GM23338 (cell line): Measurements from ENCODE around the gene F2RL2.

ENCODE experiments used
- CREB1 ChIP-seq: fragments of 250-450 bp; sonication (Bioruptor Pico); IDR thresholded peaks from 2 replicates; pipeline ENCODE4 v1.5.0; 2020; ENCODE audit warnings: low read depth, mild to moderate bottlenecking, moderate library complexity
- CTCF ChIP-seq, 2 experiments: fragments of 200-600 bp in 1 of 2; sonication (generic) in 1 of 2; conservative IDR thresholded peaks; 2 replicates each; pipeline versions ENCODE4 v1.5.1 to v1.6.1; 2016 to 2017; ENCODE audit warnings: antibody characterized with exemption in 2 of 2, low read depth in 2 of 2, mild to moderate bottlenecking in 2 of 2, moderate library complexity in 1 of 2
- EZH2 ChIP-seq: fragments of 200-600 bp; sonication (generic); IDR thresholded peaks from one replicate; pipeline ENCODE4 v1.8.0; 2017; ENCODE audit warnings: antibody characterized with exemption, mild to moderate bottlenecking, low read depth; ENCODE audit not compliant: unreplicated experiment
- EZH2phosphoT487 ChIP-seq: fragments of 200-600 bp; sonication (generic); IDR thresholded peaks from one replicate; pipeline ENCODE4 v1.8.1; 2018; ENCODE audit warnings: antibody characterized with exemption; ENCODE audit not compliant: unreplicated experiment
- JUNB ChIP-seq: IDR thresholded peaks from one replicate; pipeline ENCODE4 v1.6.1; 2016; ENCODE audit warnings: antibody characterized with exemption; ENCODE audit not compliant: unreplicated experiment
- NANOG ChIP-seq: IDR thresholded peaks from 2 replicates; pipeline ENCODE4 v1.6.1; 2016; ENCODE audit warnings: antibody characterized with exemption, borderline replicate concordance
- POLR2AphosphoS5 ChIP-seq: IDR thresholded peaks from 2 replicates; pipeline ENCODE4 v1.6.1; 2016; ENCODE audit warnings: antibody characterized with exemption, low read depth
- STAT1 ChIP-seq: IDR thresholded peaks from one replicate; pipeline ENCODE4 v1.6.1; 2016; ENCODE audit warnings: antibody characterized with exemption; ENCODE audit not compliant: unreplicated experiment
- ZNF114 ChIP-seq: fragments of 250-450 bp; sonication (Bioruptor Pico); IDR thresholded peaks from 2 replicates; pipeline ENCODE4 v1.5.0; 2020; ENCODE audit warnings: mild to moderate bottlenecking, moderate library complexity
- ZNF331 ChIP-seq: fragments of 250-450 bp; sonication (Bioruptor Pico); IDR thresholded peaks from 2 replicates; pipeline ENCODE4 v1.5.0; 2020; ENCODE audit warnings: low read depth, mild to moderate bottlenecking, moderate library complexity
- TF ChIP-seq, protein P1 (sequence below): IDR thresholded peaks from one replicate; pipeline ENCODE4 v1.6.1; 2018; ENCODE audit warnings: antibody characterized with exemption; ENCODE audit not compliant: unreplicated experiment
- TF ChIP-seq, protein P2 (sequence below): IDR thresholded peaks from 2 replicates; pipeline ENCODE4 v1.6.1; 2016; ENCODE audit warnings: antibody characterized with exemption
- TF ChIP-seq, protein P3 (sequence below): fragments of 250-450 bp; sonication (Bioruptor Pico); IDR thresholded peaks from 2 replicates; pipeline ENCODE4 v1.5.0; 2020; ENCODE audit warnings: mild to moderate bottlenecking, moderate library complexity

GRCh38 chr5:76634661-76635060, 11.5 kb upstream of the F2RL2 start:
- TF ChIP-seq CTCF (conservative IDR thresholded peaks at IDR 0.05; ENCODE audit: low read depth in 2 of 2) (no peak), JUNB (no peak), POLR2AphosphoS5 (no peak), ZNF114 (no peak), EZH2 (no peak), NANOG (no peak), EZH2phosphoT487 (no peak), CREB1 (no peak), STAT1 (no peak), ZNF331 (CRISPR knock-in tag) (no peak)
- TF ChIP-seq, protein P1, sequence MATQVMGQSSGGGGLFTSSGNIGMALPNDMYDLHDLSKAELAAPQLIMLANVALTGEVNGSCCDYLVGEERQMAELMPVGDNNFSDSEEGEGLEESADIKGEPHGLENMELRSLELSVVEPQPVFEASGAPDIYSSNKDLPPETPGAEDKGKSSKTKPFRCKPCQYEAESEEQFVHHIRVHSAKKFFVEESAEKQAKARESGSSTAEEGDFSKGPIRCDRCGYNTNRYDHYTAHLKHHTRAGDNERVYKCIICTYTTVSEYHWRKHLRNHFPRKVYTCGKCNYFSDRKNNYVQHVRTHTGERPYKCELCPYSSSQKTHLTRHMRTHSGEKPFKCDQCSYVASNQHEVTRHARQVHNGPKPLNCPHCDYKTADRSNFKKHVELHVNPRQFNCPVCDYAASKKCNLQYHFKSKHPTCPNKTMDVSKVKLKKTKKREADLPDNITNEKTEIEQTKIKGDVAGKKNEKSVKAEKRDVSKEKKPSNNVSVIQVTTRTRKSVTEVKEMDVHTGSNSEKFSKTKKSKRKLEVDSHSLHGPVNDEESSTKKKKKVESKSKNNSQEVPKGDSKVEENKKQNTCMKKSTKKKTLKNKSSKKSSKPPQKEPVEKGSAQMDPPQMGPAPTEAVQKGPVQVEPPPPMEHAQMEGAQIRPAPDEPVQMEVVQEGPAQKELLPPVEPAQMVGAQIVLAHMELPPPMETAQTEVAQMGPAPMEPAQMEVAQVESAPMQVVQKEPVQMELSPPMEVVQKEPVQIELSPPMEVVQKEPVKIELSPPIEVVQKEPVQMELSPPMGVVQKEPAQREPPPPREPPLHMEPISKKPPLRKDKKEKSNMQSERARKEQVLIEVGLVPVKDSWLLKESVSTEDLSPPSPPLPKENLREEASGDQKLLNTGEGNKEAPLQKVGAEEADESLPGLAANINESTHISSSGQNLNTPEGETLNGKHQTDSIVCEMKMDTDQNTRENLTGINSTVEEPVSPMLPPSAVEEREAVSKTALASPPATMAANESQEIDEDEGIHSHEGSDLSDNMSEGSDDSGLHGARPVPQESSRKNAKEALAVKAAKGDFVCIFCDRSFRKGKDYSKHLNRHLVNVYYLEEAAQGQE: no peak
- TF ChIP-seq, protein P2, sequence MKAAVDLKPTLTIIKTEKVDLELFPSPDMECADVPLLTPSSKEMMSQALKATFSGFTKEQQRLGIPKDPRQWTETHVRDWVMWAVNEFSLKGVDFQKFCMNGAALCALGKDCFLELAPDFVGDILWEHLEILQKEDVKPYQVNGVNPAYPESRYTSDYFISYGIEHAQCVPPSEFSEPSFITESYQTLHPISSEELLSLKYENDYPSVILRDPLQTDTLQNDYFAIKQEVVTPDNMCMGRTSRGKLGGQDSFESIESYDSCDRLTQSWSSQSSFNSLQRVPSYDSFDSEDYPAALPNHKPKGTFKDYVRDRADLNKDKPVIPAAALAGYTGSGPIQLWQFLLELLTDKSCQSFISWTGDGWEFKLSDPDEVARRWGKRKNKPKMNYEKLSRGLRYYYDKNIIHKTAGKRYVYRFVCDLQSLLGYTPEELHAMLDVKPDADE: no peak
- TF ChIP-seq, protein P3, sequence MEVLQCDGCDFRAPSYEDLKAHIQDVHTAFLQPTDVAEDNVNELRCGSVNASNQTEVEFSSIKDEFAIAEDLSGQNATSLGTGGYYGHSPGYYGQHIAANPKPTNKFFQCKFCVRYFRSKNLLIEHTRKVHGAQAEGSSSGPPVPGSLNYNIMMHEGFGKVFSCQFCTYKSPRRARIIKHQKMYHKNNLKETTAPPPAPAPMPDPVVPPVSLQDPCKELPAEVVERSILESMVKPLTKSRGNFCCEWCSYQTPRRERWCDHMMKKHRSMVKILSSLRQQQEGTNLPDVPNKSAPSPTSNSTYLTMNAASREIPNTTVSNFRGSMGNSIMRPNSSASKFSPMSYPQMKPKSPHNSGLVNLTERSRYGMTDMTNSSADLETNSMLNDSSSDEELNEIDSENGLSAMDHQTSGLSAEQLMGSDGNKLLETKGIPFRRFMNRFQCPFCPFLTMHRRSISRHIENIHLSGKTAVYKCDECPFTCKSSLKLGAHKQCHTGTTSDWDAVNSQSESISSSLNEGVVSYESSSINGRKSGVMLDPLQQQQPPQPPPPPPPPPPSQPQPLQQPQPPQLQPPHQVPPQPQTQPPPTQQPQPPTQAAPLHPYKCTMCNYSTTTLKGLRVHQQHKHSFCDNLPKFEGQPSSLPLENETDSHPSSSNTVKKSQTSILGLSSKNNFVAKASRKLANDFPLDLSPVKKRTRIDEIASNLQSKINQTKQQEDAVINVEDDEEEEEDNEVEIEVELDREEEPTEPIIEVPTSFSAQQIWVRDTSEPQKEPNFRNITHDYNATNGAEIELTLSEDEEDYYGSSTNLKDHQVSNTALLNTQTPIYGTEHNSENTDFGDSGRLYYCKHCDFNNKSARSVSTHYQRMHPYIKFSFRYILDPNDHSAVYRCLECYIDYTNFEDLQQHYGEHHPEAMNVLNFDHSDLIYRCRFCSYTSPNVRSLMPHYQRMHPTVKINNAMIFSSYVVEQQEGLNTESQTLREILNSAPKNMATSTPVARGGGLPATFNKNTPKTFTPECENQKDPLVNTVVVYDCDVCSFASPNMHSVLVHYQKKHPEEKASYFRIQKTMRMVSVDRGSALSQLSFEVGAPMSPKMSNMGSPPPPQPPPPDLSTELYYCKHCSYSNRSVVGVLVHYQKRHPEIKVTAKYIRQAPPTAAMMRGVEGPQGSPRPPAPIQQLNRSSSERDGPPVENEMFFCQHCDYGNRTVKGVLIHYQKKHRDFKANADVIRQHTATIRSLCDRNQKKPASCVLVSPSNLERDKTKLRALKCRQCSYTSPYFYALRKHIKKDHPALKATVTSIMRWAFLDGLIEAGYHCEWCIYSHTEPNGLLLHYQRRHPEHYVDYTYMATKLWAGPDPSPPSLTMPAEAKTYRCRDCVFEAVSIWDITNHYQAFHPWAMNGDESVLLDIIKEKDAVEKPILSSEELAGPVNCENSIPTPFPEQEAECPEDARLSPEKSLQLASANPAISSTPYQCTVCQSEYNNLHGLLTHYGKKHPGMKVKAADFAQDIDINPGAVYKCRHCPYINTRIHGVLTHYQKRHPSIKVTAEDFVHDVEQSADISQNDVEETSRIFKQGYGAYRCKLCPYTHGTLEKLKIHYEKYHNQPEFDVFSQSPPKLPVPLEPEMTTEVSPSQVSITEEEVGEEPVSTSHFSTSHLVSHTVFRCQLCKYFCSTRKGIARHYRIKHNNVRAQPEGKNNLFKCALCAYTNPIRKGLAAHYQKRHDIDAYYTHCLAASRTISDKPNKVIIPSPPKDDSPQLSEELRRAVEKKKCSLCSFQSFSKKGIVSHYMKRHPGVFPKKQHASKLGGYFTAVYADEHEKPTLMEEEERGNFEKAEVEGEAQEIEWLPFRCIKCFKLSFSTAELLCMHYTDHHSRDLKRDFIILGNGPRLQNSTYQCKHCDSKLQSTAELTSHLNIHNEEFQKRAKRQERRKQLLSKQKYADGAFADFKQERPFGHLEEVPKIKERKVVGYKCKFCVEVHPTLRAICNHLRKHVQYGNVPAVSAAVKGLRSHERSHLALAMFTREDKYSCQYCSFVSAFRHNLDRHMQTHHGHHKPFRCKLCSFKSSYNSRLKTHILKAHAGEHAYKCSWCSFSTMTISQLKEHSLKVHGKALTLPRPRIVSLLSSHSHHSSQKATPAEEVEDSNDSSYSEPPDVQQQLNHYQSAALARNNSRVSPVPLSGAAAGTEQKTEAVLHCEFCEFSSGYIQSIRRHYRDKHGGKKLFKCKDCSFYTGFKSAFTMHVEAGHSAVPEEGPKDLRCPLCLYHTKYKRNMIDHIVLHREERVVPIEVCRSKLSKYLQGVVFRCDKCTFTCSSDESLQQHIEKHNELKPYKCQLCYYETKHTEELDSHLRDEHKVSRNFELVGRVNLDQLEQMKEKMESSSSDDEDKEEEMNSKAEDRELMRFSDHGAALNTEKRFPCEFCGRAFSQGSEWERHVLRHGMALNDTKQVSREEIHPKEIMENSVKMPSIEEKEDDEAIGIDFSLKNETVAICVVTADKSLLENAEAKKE (CRISPR knock-in tag): no peak
